ENCODE data around the gene CHD5. TPM values are rescaled to one million over a fixed set of nuclear protein-coding genes. Genes with fewer than 3 reads are reported as not detected.

CHD5 gene
- total and polyA plus RNA-seq, 2 of the 13 experiments (the other 11 are each of a cell fraction or from before 2014, with no cell fraction given), result 0.02 to 0.21 TPM

- Histone ChIP-seq H3K9ac (ENCODE audit: insufficient read depth, low read depth, low read length) (no peak overlapping the region), H3K79me2 (ENCODE audit: insufficient read depth, low read length) (no peaks in the 10 kb centered on the region), H3K27me3 (ENCODE audit: control insufficient read depth in 1 of 2, insufficient read depth in 2 of 2, low read length in 2 of 2) (peaks cover 0 to 1% of the 10 kb centered on the region in 2 experiments; a peak in 2 of 5 replicates), H3K36me3 (replicated peaks in 1 of 2; ENCODE audit: control insufficient read depth in 1 of 2, insufficient read depth in 2 of 2, low read length in 2 of 2) (no peaks in the 10 kb centered on the region; a peak in 1 of 5 replicates), H3K27ac (ENCODE audit: extremely low read length, insufficient read depth, low read length) (no peak overlapping the region), H3K9me3 (ENCODE audit: low read length) (no peaks in the 10 kb centered on the region), H2AFZ (ENCODE audit: low read length) (no peak overlapping the region), H3K4me2 (ENCODE audit: low read depth, low read length) (no peak overlapping the region), H4K20me1 (ENCODE audit: insufficient read depth, low read length) (no peaks in the 10 kb centered on the region), H3K4me3 (replicated peaks in 1 of 3; ENCODE audit: insufficient read depth in 1 of 3, low read depth in 2 of 3, low read length in 3 of 3) (no peak overlapping the region), H3K4me1 (ENCODE audit: insufficient read depth, low read length) (no peaks in the 10 kb centered on the region)
- ATAC-seq (no peak), FAIRE-seq (no peak), DNase-seq (ENCODE audit: low spot score) (no peak)
- TF ChIP-seq, protein P1, sequence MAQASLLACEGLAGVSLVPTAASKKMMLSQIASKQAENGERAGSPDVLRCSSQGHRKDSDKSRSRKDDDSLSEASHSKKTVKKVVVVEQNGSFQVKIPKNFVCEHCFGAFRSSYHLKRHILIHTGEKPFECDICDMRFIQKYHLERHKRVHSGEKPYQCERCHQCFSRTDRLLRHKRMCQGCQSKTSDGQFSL (CRISPR knock-in tag; IDR thresholded peaks at IDR 0.05), result no peak
- TF ChIP-seq PITX1 (CRISPR knock-in tag; IDR thresholded peaks at IDR 0.05) (no peak), GABPB1 (CRISPR knock-in tag; IDR thresholded peaks at IDR 0.05) (no peak), ZNF367 (CRISPR knock-in tag; IDR thresholded peaks at IDR 0.05; ENCODE audit: borderline replicate concordance) (no peak), YEATS4 (CRISPR knock-in tag; IDR thresholded peaks at IDR 0.05; ENCODE audit: borderline replicate concordance) (no peak), ZNF761 (CRISPR knock-in tag; conservative IDR thresholded peaks at IDR 0.05) (no peak), ERF (CRISPR knock-in tag; IDR thresholded peaks at IDR 0.05) (no peak), ZNF136 (CRISPR knock-in tag; IDR thresholded peaks at IDR 0.05; ENCODE audit: low read depth) (no peak), ZNF567 (CRISPR knock-in tag; IDR thresholded peaks at IDR 0.05; ENCODE audit: borderline replicate concordance) (no peak), ZNF34 (CRISPR knock-in tag; IDR thresholded peaks at IDR 0.05; ENCODE audit: borderline replicate concordance) (no peak), HDAC2 (CRISPR knock-in tag; IDR thresholded peaks at IDR 0.05) (no peak), SNAPC4 (CRISPR knock-in tag; IDR thresholded peaks at IDR 0.05) (no peak), ZNF737 (CRISPR knock-in tag; IDR thresholded peaks at IDR 0.05; ENCODE audit: borderline replicate concordance) (no peak), CTCF (CRISPR knock-in tag; IDR thresholded peaks at IDR 0.05) (no peak)
- TF ChIP-seq, protein P2, sequence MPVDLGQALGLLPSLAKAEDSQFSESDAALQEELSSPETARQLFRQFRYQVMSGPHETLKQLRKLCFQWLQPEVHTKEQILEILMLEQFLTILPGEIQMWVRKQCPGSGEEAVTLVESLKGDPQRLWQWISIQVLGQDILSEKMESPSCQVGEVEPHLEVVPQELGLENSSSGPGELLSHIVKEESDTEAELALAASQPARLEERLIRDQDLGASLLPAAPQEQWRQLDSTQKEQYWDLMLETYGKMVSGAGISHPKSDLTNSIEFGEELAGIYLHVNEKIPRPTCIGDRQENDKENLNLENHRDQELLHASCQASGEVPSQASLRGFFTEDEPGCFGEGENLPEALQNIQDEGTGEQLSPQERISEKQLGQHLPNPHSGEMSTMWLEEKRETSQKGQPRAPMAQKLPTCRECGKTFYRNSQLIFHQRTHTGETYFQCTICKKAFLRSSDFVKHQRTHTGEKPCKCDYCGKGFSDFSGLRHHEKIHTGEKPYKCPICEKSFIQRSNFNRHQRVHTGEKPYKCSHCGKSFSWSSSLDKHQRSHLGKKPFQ (CRISPR knock-in tag; IDR thresholded peaks at IDR 0.05; ENCODE audit: insufficient replicate concordance), result no peak
- BruUV-seq (replicated peaks), result no TSS peak
- 83% methylated on average over 3 of the region's 9 CpGs for WGBS (ENCODE audit: low lambda C conversion rate)
- ChIA-PET CTCF (ENCODE audit: low intra/inter-chr PET ratio, low total read pairs) (no interaction called here), POLR2A (no interaction called here)
- in situ Hi-C loops (cut with HindIII; ENCODE audit: extremely low pct_ligation_motif_present, low pct_unique_long_range_greater_than_20kb), result no loop called here
- intact Hi-C loops (cut with micrococcal nuclease; ENCODE audit: unreplicated experiment), result no loop called here
Observed at GRCh38 chr1:6068932-6069331, 111.2 kb downstream of the CHD5 start.

All from HepG2 (cell line).